Measurements from ENCODE around the gene PIK3C2B. TPM values are rescaled to one million over a fixed set of nuclear protein-coding genes. Genes with fewer than 3 reads are reported as not detected.
"Not testable (repeated sequence)": the region's sequence is repeated elsewhere in the genome, so short reads cannot be mapped to it uniquely, and the experiment has no call there.

Gene PIK3C2B
- total RNA-seq, 2 donors from 2014 or later = 13.1 to 19.4 TPM

GRCh38 chr1:204520834-204521709, 26.5 kb upstream of the PIK3C2B start:
- Histone ChIP-seq H3K4me3 (no peak overlapping the region), H3K27ac (no peak overlapping the region), H3K4me1 (peaks cover 0 to 40% of the 10 kb centered on the region in 2 donors), H3K27me3 (no peaks in the 10 kb centered on the region), H3K36me3 (peaks cover 8% of the 10 kb centered on the region), H3K9me3 (no peaks in the 10 kb centered on the region)
- TF ChIP-seq CTCF (IDR thresholded peaks at IDR 0.05) = no peak
- no peak for DNase-seq (ENCODE audit: low spot score)

- H3K27me3 ChIP-seq; DNase-seq (ENCODE audit: low spot score): not testable (repeated sequence)
These were observed 22.8 kb upstream of the PIK3C2B start for GRCh38 chr1:204517382-204517781.

GRCh38 chr1:204516180-204516879, 21.7 kb upstream of the PIK3C2B start, which contains the start of gene MDM4:
Gene MDM4 (plus strand): TSS chr1:204516406. CDS start chr1:204525519, 9,113 bp downstream.
- no peaks in the 10 kb centered on the region for H3K9me3 ChIP-seq
- H3K27ac ChIP-seq = peak within 1 kb of the TSS; percentile 95 to 97
- no peak for TF ChIP-seq CTCF (IDR thresholded peaks at IDR 0.05)
- peaks cover 0 to 38% of the 10 kb centered on the region in 2 donors for H3K4me1 ChIP-seq
- DNase-seq (ENCODE audit: low spot score) = peak; percentile 93
- H3K27me3 ChIP-seq = no peaks in the 10 kb centered on the region
- H3K4me3 ChIP-seq = peak within 1 kb of the TSS; percentile 83 to 90
- H3K36me3 ChIP-seq = no peaks in the 10 kb centered on the region

More at GRCh38 chr1:204517382-204517781, 22.8 kb upstream of the PIK3C2B start:
- H3K4me1 ChIP-seq = peaks cover 0 to 40% of the 10 kb centered on the region in 2 donors
- peak overlapping the region; percentile 83 to 90 for H3K4me3 ChIP-seq
- not testable (repeated sequence) for H3K36me3 ChIP-seq, H3K9me3 ChIP-seq
- H3K27ac ChIP-seq = peak overlapping the region; percentile 17 to 95

- no peak for TF ChIP-seq CTCF (IDR thresholded peaks at IDR 0.05)
- H3K27ac ChIP-seq = no peak overlapping the region
- no peaks in the 10 kb centered on the region for H3K9me3 ChIP-seq
- peaks cover 0 to 23% of the 10 kb centered on the region in 2 donors for H3K4me1 ChIP-seq
- H3K27me3 ChIP-seq = no peaks in the 10 kb centered on the region
- no peak for DNase-seq (ENCODE audit: low spot score)
- no peak overlapping the region for H3K4me3 ChIP-seq
- no peaks in the 10 kb centered on the region for H3K36me3 ChIP-seq
These were observed 20.2 kb upstream of the PIK3C2B start for GRCh38 chr1:204514828-204515227.

- Histone ChIP-seq H3K36me3 (no peaks in the 10 kb centered on the region), H3K27ac (no peak overlapping the region), H3K4me3 (peak overlapping the region in 1 of 2 donors; percentile 6), H3K9me3 (no peaks in the 10 kb centered on the region), H3K27me3 (no peaks in the 10 kb centered on the region), H3K4me1 (peaks cover 0 to 15% of the 10 kb centered on the region in 2 donors)
- DNase-seq (ENCODE audit: low spot score) = no peak
- TF ChIP-seq CTCF (IDR thresholded peaks at IDR 0.05) = no peak
These were observed 18.6 kb upstream of the PIK3C2B start for GRCh38 chr1:204513117-204513716.

GRCh38 chr1:204511366-204511765, 16.8 kb upstream of the PIK3C2B start:
- no peak for DNase-seq (ENCODE audit: low spot score)
- H3K27me3 ChIP-seq = no peaks in the 10 kb centered on the region
- no peak overlapping the region for H3K4me3 ChIP-seq
- H3K9me3 ChIP-seq = no peaks in the 10 kb centered on the region
- no peak for TF ChIP-seq CTCF (IDR thresholded peaks at IDR 0.05)
- H3K4me1 ChIP-seq = peaks cover 0 to 6% of the 10 kb centered on the region in 2 donors
- H3K27ac ChIP-seq = no peak overlapping the region
- H3K36me3 ChIP-seq = no peaks in the 10 kb centered on the region

Measured in right atrium auricular region (tissue), 2 donors.